Activated CD8-positive, alpha-beta memory T cell treated with anti-CD3 and anti-CD28 coated beads for 4 hours (primary cell): Measurements from ENCODE around the gene MIDN.

ENCODE experiments used
- DNase-seq, 2 donors: peaks; one replicate each; pipeline ENCODE4 v3.0.0-alpha.2; 2020; ENCODE audit warnings: low read depth in 2 of 2

The MIDN gene

DNA sequence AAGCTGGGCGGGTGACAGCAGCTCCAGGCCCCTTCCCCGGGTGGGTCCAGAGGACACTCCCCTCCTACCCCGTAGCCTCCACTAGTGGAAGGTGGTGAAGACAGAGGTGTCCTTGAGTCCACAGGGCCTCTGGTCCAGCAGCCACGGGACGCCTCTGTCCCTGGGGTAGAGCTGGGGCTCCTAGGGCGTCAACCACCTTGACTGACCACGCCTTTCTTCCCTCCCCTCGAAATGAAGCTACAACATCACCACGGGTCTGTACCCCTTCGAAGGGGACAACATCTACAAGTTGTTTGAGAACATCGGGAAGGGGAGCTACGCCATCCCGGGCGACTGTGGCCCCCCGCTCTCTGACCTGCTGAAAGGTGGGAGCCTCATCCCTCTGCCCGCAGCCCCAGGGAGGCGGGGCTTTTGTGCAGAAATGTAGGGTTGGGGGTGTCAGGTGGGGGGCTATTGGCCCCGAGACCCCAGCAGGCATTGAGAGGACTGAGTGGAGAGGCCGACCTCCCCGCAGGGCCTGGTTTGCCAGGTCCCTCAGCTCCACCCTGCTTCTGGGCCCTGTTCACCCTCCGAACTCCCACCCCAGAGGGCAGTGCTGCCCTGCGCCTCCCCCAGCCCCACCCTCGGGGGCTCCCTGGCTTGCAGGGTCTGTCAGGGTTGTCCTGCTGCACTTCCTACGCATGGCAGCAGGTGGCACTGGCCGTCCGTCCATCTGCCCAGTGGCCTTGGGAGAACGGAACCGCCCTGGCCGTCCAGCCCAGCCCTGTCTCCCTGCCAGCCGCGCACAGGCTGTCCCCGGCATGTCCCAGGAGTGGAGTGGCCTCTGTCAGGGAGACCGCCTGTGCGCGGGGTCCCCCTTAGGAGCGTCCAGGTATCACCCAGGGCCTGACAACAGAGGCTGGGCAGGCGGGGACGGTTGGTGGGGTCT, 27.1 kb upstream of the MIDN start:
- no peak for DNase-seq

DNA sequence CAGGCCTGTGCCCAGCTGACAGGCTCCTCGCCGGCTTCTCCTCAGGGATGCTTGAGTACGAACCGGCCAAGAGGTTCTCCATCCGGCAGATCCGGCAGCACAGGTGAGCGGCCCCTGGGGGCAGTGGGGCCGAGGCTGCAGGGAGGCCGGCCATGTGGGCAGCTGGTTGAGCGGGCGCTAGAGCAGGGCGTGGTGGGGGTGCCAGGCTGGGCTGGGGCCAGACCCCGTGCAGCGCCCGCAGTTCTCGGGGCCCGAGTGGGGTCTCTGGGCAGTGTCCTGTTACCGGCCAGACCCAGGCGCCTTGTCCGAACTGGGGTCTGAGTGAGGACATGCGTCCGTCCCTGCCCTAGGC, 26.5 kb upstream of the MIDN start:
- no peak for DNase-seq

- DNase-seq, result no peak
These were observed 26.0 kb upstream of the MIDN start for GRCh38 chr19:1222394-1222793.

- DNase-seq, result no peak
These were observed 25.1 kb upstream of the MIDN start for GRCh38 chr19:1223018-1223855.

DNA sequence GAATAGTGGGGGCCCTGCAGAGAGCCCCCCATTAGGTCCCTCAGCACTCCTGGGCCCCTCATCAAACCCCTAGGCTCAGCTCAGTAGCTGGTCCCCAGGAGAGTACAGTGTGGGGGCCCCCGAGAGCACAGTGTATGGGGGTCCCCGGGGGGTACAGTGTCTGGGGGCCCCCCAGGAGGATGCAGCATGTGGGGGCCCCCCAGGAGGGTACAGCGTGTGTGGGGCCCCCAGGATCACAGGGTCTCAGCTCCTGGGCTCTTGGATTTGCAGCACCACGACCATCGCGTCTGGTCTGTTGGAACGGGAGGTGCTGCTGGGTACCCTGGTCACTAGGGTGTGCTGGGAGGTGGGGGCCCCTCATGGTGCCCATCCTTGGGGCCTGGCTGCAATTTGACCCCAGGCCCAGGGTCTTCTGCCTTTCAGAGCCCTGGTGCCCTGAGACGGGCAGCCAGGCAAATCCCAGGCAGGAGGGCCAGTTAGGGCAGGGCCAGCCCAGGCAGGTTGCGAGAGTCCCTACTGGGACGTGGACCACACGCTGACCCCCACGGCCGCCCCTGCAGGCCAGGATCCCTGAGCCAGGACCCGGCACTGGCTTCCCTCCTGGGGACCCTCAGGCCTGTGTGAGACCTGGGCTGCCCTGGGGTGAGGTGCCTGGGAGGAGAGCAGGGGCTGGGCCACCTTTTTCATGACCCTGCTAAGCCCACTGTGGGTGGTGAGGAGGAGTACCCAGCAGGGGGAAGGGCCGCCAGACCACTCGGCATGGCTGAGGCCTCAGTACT, 24.1 kb upstream of the MIDN start:
- DNase-seq, result no peak

DNA sequence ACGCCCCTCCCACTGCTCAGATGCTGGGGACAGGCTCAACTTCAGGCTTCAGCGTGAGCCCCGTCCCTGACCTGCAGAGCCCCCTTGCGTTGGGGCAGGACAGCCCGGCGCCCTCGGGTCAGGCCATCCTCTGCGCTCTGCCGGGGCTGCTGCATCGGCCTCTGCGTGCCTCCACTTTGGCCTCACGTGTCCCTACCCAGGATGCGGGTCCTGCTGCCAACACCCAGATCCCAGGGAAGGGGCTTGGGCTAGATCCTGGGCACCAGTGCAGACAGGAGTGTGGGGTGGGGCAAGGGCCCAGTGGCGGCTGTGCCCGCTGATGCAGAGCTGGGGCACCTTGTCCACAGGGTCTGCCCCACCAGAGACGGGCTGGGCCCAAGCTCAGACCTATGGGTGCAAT, 23.5 kb upstream of the MIDN start:
- DNase-seq, result no peak

GRCh38 chr19:1225440-1226226, 22.8 kb upstream of the MIDN start:
- DNase-seq, result no peak

DNA sequence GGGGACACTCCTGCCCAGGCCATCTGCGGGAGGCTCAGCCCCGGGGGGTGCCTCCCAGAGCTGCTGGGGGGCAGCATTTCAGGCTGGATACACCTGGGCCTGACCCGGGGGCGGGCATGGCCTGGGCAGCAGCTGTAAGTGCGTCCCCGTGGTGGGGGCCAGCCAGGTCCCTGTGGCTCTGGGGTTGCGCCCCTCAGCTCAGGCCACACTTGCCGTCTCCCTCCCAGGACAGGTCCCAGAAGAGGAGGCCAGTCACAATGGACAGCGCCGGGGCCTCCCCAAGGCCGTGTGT, 22.2 kb upstream of the MIDN start:
- DNase-seq, result no peak

GRCh38 chr19:1226522-1227303, 21.7 kb upstream of the MIDN start:
- DNase-seq, result no peak

DNA sequence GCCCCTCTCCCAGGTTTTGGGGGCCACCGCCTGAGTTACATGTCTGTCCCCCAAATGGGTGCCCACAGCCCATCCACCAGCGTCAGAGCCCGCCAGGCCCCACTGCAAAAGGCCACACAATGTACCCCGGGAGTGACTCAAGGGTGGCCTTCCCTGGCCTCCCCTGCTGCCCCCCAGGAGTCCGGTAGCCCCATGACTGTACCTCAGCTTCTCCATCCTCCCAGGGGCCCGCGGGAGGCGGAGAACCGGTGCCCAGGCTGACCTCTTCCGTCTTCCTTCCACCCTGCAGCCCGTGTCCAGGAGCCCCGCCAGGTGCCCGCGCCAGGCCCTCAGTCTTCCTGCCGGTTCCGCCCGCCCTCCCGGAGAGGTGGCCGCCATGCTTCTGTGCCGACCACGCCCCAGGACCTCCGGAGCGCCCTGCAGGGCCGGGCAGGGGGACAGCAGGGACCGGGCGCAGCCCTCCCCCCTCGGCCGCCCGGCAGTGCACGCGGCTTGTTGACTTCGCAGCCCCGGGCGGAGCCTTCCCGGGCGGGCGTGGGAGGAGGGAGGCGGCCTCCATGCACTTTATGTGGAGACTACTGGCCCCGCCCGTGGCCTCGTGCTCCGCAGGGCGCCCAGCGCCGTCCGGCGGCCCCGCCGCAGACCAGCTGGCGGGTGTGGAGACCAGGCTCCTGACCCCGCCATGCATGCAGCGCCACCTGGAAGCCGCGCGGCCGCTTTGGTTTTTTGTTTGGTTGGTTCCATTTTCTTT, 20.9 kb upstream of the MIDN start:
- no peak for DNase-seq

GRCh38 chr19:1228161-1228957, 20.0 kb upstream of the MIDN start:
- DNase-seq, result no peak

- DNase-seq, result no peak
These were observed 19.1 kb upstream of the MIDN start for GRCh38 chr19:1229056-1229923.

GRCh38 chr19:1229924-1230782, 18.2 kb upstream of the MIDN start:
- no peak for DNase-seq

DNA sequence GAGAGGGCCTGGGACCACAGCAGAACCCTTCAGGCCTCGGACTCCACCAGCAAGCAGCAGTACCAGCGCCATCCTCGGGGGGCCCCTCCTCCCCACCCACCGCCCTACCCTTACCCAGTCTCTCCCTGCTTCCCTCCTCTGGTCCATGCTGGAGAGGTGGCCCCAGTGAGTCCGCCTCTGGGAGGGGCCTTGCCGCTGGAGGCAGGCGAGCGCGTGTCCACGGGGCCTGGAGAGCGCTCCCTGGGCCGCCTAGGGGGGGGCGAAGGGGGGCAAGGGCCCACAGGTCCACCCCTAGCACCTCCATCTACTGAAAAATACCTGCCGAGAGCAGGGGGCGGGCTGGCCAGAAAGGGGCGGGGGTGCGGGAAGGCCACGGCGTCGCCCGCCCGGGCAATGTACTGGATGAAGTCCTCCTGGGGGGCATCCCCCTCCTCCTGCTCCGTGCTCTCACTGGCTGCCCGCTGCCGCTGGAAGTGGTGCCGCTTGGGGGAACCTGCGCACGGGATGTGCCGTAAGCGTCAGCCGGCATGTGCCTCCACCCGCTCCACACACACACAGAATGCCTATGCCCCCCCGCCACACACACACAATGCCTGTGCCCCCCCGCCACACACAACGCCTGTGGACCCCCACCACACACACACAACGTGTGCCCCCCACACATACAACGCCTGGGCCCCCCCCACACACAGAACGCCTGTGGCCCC, 17.4 kb upstream of the MIDN start:
- no peak for DNase-seq

DNA sequence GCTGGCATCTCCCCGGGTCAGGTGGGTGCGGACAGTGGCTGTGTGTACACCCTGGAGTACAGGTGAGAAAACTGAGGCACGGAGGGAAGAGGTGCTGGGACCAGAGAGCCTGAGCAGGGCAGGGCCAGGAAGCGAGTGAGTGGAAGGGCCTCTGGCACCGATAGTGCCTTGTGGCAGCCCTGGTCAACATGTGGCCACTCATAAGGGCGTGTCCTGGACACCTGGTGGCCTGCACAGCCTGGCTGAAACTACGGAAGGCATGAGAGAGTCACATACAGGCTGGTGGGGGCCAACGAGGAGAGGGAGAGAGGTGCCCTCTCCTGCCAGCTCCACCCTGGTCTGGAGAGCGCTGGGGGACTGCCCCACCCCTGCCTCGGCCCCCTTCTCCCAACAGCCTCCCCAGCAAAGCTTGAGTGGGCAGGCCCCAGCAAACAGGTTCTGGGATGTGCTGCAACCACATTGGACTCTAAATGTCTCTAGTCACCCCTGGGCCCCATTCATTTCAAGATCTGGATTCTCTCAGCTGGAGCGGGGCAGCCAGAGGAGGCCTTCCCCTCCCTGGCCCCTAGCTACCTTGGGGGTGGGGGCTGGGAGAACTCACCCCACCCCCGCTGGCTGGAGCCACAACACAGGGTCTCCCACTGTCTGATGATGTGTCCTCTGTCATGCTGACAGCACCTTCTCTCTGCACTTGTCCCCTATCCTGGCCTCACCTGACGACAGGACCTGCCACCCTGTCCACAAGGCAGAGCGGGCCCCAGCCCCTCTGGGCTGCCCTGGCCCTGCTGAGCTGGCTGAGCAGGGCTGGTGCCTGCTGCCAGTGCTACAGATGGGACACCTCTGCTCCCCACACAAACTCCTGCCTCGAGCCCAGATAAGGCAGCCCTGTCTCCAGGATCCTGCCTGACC, 16.4 kb upstream of the MIDN start:
- DNase-seq, result no peak

DNA sequence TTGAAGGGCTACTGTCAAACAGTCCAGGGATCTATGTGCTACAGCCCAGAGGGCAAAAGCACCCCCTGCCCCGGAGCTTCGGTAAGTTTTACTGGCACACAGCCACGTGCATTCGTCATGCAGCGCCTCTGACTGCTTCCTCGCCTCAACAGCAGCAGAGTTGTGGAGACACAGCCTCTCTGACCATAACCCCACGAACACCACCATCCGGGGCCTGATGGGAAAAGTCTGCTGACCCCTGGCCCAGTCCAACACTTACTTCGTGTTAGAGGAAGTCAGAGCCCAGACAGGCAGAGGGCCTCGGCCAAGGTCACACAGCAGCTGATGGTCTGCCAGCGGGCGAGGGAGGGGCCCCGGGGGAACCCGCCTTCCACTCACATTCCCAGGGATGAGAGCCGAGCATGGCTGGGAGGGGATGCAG, 15.7 kb upstream of the MIDN start:
- DNase-seq, result no peak
